Brain pericyte (primary cell): Measurements from ENCODE around the gene GNAT2.
"Not testable (repeated sequence)": the region's sequence is repeated elsewhere in the genome, so short reads cannot be mapped to it uniquely, and the experiment has no call there.

Experiments used
- DNase-seq: peaks from one replicate; pipeline ENCODE4 v3.0.0-alpha.2; 2012; ENCODE audit warnings: low read depth, low spot score

Gene GNAT2

GRCh38 chr1:109619576-109620400 is at the start of gene GNAT2, which contains the start of gene AMPD2:
GNAT2 (minus strand) TSS chr1:109619616; CDS start chr1:109612870, 6,746 bp downstream.
AMPD2 (plus strand) TSS chr1:109619837; CDS start chr1:109621176, 1,339 bp downstream.
- no peak for DNase-seq

- no peak for DNase-seq
These were observed 48.8 kb upstream of the GNAT2 start for GRCh38 chr1:109668123-109668775.

DNA sequence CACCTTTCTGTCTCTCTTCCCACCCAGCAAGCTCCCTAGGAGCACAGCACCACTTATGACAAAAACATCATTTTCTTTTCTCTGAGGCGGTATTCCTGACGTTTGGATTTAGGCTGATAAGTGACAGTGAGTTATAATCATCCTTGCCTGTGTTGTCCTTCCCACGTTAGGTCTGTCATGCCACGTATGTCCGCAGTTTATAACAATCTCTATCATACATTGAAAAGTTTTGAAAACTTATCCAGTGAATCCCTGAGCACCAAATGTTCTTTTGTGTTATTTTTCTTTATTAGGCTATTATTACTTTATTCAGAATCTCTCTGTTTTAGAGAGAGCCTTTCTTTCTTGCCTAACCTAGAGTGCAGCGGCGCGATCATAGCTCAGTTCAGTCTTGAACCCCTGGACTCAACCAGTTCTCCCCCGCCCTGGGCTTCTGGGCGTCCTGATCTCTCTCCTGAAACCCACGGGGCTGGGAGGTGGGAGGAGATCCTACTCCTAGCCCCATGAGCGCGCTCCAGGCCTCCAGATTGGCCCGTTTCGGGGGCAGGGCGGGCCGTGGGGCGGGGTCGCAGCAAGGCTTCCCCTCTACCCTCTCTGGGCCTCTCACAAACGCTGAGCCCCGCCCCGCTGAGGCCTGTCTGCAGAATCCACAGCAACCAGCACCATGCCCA is 48.2 kb upstream of the GNAT2 start, which contains the start of gene GSTM2:
TSS of gene GSTM2 (plus strand) at position 606 of the 671 bp plus-strand sequence. CDS start at position 665, 59 bp downstream.
- DNase-seq = peak; percentile 43

GRCh38 chr1:109664671-109665070 is 45.3 kb upstream of the GNAT2 start:
- no peak for DNase-seq

GRCh38 chr1:109661391-109661790 is 42.0 kb upstream of the GNAT2 start:
- DNase-seq = no peak

GRCh38 chr1:109660691-109661026 is 41.2 kb upstream of the GNAT2 start:
- not testable (repeated sequence) for DNase-seq

GRCh38 chr1:109659997-109660690 is 40.7 kb upstream of the GNAT2 start:
- no peak for DNase-seq

GRCh38 chr1:109659145-109659544 is 39.7 kb upstream of the GNAT2 start:
- no peak for DNase-seq

DNA sequence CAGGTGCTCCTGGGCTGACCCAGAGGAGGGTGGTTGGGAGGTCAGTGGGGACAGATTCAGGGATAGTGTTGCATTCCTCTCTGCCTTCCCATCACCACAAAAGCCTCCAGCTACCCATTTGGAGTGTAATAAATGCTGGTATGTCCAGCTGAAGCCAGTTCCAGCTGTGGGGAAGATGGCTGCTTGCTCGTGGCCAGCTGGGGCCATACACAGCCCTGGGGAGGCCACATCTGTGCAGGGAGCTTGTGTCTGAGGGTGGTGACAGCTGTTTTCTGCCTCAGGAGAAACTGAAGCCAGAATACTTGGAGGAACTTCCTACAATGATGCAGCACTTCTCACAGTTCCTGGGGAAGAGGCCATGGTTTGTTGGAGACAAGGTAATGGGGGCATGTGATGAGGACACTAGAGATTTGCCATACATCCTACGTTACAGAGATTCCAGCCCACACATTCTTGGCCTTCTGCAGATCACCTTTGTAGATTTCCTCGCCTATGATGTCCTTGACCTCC is 39.2 kb upstream of the GNAT2 start:
- DNase-seq = no peak

DNA sequence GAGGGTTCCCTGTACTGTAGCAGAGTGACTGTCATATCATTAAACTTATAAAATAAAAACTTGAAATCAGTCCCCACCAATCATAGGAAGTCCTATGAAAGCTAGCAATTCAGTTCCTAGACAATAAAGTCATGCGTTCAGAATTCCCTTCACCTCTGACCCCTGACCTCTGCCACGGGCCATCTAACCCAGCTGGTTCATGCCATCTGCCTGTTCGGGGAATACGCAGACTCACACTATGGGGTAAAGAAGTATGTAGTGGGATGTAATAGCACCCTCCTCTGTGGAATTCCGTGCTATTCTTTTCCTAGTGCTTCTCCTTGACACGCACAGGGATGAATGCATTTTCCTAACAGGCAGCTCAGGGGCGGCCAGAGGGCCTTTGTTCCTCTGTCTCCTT is 38.6 kb upstream of the GNAT2 start:
- DNase-seq = no peak

DNA sequence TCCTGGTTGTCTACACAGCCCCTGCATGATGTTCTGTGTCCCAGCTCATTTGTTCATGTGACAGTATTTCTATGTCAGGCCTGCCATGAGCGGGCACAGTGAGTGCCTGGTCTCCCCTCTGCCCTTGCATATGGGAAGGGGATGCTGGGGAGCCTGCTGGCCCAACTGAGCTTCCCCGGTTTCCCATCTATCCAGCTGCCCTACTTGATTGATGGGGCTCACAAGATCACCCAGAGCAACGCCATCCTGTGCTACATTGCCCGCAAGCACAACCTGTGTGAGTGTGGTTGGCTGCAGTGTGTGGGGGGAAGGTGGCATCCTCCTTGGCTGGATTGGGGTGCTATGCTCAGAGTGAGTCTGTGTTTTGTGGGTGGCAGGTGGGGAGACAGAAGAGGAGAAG is 38.0 kb upstream of the GNAT2 start:
- DNase-seq = no peak

- DNase-seq = peak; percentile 44
These were observed 36.5 kb upstream of the GNAT2 start, which contains the start of gene GSTM4 for GRCh38 chr1:109655615-109656519. GSTM4 (plus strand) TSS chr1:109656099; CDS start chr1:109656390, 291 bp downstream.

DNA sequence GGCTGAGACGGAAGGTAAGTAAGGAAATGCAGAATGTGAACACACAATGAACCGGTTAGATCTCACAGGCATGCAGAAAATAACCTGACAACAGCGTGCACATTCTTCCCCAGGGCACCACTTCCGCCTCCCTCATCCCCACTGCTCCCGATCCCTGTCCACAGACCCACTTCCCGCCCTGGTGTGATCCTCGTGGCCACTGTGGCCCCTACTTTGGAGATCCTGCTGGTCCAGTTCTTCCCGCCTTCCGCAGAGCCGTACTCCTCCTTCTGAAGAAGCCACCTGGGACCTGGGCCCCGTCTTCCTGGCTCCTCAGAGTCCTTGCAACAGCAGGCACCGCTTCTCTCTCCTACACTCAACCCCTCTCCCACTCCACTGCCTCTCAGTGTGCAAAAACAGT is 35.1 kb upstream of the GNAT2 start:
- no peak for DNase-seq

- no peak for DNase-seq
These were observed 33.9 kb upstream of the GNAT2 start for GRCh38 chr1:109653306-109653705.

DNA sequence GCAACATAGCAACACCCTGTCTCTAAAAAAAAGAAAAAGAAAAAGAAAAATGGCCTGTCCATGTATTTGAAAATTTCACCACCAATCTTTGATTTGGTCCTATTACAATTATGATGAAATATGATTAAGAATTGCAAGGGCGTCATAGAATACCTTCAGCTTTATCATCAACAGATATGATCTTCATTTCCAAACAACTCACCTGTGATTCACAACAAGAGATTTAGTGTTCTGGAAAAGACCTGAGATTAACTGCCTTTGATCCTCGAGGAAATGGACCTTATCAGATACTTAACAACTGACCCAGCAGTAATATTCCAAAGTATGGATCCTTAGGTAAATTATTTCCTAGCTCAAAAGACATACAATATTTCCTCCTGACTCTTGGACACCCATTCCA is 33.0 kb upstream of the GNAT2 start:
- no peak for DNase-seq

- DNase-seq = no peak
These were observed 31.2 kb upstream of the GNAT2 start for GRCh38 chr1:109650609-109651008.

DNA sequence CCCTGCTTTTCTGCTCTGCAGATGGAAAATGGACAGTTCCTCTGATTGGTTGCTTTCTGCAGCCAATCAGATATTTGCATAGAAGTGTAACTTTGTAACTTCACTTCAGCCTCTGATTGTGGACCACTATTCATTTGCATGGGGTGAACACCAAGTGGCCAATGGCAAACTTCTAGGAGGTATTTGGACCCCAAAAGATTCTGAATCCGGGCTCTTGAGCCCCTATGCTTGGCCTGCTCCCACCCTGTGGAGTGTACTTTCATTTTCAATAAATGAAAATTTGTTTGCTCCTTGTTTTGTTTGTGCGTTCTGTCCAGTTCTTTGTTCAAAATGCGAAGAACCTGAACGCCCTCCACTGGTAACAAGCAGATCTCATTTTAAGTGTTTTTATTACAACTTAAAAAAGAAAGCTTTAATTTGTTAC is 30.1 kb upstream of the GNAT2 start:
- no peak for DNase-seq

DNA sequence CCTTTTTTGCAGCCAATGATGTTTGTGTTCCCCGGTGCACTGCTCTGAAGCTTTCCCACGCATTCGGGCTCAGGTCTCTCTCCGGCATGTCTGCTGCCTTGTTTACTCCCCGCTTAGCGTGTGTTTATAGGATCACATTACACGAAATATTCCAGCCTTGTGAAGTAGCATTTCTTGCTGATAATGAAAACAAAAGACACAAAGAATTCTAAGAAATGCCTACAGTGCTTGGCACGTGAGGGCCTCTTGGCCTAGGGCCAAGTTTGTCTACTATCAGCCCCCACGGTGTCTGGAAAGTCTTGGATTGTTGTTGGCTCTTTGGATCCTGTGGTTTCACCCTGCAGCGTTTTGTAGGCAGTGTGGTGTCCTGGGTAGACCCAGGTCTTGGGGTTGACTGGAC is 25.3 kb upstream of the GNAT2 start:
- no peak for DNase-seq

- DNase-seq = no peak
These were observed 24.2 kb upstream of the GNAT2 start for GRCh38 chr1:109643385-109644230.
